ENCODE data around the gene ARHGAP12.

ARHGAP12 gene

DNA sequence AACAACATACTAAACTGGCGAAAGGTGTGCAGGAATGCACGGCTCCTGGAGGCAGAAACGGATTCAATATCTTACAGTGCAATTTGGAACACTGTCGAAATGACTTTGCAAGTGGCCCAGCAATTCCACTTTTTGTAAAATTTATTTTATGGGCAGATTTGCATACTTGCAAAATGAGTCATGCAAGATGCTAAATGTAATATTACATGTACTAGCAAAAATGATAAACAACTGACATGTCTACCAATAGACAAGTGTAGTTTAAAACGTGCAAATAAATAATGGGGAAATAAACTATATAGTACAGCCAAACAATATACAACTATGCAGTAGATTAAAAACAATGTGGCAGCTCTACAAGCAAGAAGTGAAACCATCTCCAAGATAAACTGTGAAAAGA lies 97.7 kb downstream of the ARHGAP12 start:
- ChIA-PET POLR2A (no interaction called here), CTCF (interaction anchor here (1.0 kb wide), 1 partner anchor 31 kb away, joined by 3 read pairs; no protein-coding TSS in a partner anchor)
- Histone ChIP-seq H3K4me3 (ENCODE audit: low read depth, low read length) (no peak overlapping the region), H3K27ac (ENCODE audit: extremely low read depth, low read depth, low read length) (no peak overlapping the region), H3K9me3 (ENCODE audit: control insufficient read depth, insufficient read depth, low read depth, low read length) (no peaks in the 10 kb centered on the region), H3K36me3 (ENCODE audit: control insufficient read depth in 2 of 2, insufficient read depth in 1 of 2, low read length in 2 of 2) (no peaks in the 10 kb centered on the region), H3K4me1 (ENCODE audit: control insufficient read depth, insufficient read depth, low read length) (no peaks in the 10 kb centered on the region)
- no peak for TF ChIP-seq ZBTB1 (tag by site-specific recombination; IDR thresholded peaks at IDR 0.05)
- TF ChIP-seq, protein P1, sequence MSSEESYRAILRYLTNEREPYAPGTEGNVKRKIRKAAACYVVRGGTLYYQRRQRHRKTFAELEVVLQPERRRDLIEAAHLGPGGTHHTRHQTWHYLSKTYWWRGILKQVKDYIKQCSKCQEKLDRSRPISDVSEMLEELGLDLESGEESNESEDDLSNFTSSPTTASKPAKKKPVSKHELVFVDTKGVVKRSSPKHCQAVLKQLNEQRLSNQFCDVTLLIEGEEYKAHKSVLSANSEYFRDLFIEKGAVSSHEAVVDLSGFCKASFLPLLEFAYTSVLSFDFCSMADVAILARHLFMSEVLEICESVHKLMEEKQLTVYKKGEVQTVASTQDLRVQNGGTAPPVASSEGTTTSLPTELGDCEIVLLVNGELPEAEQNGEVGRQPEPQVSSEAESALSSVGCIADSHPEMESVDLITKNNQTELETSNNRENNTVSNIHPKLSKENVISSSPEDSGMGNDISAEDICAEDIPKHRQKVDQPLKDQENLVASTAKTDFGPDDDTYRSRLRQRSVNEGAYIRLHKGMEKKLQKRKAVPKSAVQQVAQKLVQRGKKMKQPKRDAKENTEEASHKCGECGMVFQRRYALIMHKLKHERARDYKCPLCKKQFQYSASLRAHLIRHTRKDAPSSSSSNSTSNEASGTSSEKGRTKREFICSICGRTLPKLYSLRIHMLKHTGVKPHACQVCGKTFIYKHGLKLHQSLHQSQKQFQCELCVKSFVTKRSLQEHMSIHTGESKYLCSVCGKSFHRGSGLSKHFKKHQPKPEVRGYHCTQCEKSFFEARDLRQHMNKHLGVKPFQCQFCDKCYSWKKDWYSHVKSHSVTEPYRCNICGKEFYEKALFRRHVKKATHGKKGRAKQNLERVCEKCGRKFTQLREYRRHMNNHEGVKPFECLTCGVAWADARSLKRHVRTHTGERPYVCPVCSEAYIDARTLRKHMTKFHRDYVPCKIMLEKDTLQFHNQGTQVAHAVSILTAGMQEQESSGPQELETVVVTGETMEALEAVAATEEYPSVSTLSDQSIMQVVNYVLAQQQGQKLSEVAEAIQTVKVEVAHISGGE (tag by site-specific recombination; conservative IDR thresholded peaks at IDR 0.05; ENCODE audit: low read depth) = no peak
- TF ChIP-seq GLI2 (tag by site-specific recombination; IDR thresholded peaks at IDR 0.05; ENCODE audit: borderline replicate concordance, low read depth) = no peak
- TF ChIP-seq, protein P2, sequence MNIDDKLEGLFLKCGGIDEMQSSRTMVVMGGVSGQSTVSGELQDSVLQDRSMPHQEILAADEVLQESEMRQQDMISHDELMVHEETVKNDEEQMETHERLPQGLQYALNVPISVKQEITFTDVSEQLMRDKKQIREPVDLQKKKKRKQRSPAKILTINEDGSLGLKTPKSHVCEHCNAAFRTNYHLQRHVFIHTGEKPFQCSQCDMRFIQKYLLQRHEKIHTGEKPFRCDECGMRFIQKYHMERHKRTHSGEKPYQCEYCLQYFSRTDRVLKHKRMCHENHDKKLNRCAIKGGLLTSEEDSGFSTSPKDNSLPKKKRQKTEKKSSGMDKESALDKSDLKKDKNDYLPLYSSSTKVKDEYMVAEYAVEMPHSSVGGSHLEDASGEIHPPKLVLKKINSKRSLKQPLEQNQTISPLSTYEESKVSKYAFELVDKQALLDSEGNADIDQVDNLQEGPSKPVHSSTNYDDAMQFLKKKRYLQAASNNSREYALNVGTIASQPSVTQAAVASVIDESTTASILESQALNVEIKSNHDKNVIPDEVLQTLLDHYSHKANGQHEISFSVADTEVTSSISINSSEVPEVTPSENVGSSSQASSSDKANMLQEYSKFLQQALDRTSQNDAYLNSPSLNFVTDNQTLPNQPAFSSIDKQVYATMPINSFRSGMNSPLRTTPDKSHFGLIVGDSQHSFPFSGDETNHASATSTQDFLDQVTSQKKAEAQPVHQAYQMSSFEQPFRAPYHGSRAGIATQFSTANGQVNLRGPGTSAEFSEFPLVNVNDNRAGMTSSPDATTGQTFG (tag by site-specific recombination; IDR thresholded peaks at IDR 0.05; ENCODE audit: borderline replicate concordance) = no peak
- TF ChIP-seq FEZF1 (tag by site-specific recombination; IDR thresholded peaks at IDR 0.05) = no peak
- TF ChIP-seq, protein P3, sequence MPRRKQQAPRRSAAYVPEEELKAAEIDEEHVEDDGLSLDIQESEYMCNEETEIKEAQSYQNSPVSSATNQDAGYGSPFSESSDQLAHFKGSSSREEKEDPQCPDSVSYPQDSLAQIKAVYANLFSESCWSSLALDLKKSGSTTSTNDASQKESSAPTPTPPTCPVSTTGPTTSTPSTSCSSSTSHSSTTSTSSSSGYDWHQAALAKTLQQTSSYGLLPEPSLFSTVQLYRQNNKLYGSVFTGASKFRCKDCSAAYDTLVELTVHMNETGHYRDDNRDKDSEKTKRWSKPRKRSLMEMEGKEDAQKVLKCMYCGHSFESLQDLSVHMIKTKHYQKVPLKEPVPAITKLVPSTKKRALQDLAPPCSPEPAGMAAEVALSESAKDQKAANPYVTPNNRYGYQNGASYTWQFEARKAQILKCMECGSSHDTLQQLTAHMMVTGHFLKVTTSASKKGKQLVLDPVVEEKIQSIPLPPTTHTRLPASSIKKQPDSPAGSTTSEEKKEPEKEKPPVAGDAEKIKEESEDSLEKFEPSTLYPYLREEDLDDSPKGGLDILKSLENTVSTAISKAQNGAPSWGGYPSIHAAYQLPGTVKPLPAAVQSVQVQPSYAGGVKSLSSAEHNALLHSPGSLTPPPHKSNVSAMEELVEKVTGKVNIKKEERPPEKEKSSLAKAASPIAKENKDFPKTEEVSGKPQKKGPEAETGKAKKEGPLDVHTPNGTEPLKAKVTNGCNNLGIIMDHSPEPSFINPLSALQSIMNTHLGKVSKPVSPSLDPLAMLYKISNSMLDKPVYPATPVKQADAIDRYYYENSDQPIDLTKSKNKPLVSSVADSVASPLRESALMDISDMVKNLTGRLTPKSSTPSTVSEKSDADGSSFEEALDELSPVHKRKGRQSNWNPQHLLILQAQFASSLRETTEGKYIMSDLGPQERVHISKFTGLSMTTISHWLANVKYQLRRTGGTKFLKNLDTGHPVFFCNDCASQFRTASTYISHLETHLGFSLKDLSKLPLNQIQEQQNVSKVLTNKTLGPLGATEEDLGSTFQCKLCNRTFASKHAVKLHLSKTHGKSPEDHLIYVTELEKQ (tag by site-specific recombination; IDR thresholded peaks at IDR 0.05; ENCODE audit: borderline replicate concordance) = no peak
- no peak for TF ChIP-seq ZNF146 (tag by site-specific recombination; IDR thresholded peaks at IDR 0.05)
- TF ChIP-seq ZNF501 (tag by site-specific recombination; IDR thresholded peaks at IDR 0.05) = no peak
- no peak for TF ChIP-seq ZNF10 (tag by site-specific recombination; IDR thresholded peaks at IDR 0.05)
- no peak for TF ChIP-seq ZNF202 (tag by site-specific recombination; IDR thresholded peaks at IDR 0.05; ENCODE audit: borderline replicate concordance)
- TF ChIP-seq, protein P4, sequence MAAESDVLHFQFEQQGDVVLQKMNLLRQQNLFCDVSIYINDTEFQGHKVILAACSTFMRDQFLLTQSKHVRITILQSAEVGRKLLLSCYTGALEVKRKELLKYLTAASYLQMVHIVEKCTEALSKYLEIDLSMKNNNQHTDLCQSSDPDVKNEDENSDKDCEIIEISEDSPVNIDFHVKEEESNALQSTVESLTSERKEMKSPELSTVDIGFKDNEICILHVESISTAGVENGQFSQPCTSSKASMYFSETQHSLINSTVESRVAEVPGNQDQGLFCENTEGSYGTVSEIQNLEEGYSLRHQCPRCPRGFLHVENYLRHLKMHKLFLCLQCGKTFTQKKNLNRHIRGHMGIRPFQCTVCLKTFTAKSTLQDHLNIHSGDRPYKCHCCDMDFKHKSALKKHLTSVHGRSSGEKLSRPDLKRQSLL (tag by site-specific recombination; IDR thresholded peaks at IDR 0.05) = no peak
- no peak for TF ChIP-seq ZBTB7A (tag by site-specific recombination; IDR thresholded peaks at IDR 0.05; ENCODE audit: low read depth)
- TF ChIP-seq, protein P5, sequence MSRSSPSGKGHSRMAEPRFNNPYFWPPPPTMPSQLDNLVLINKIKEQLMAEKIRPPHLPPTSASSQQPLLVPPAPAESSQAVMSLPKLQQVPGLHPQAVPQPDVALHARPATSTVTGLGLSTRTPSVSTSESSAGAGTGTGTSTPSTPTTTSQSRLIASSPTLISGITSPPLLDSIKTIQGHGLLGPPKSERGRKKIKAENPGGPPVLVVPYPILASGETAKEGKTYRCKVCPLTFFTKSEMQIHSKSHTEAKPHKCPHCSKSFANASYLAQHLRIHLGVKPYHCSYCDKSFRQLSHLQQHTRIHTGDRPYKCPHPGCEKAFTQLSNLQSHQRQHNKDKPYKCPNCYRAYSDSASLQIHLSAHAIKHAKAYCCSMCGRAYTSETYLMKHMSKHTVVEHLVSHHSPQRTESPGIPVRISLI (tag by site-specific recombination; IDR thresholded peaks at IDR 0.05) = no peak
- TF ChIP-seq ZNF341 (tag by site-specific recombination; IDR thresholded peaks at IDR 0.05; ENCODE audit: low read depth) = no peak
- TF ChIP-seq, protein P6, sequence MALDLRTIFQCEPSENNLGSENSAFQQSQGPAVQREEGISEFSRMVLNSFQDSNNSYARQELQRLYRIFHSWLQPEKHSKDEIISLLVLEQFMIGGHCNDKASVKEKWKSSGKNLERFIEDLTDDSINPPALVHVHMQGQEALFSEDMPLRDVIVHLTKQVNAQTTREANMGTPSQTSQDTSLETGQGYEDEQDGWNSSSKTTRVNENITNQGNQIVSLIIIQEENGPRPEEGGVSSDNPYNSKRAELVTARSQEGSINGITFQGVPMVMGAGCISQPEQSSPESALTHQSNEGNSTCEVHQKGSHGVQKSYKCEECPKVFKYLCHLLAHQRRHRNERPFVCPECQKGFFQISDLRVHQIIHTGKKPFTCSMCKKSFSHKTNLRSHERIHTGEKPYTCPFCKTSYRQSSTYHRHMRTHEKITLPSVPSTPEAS (tag by site-specific recombination; IDR thresholded peaks at IDR 0.05) = no peak
